Measurements from ENCODE around the gene FBXO2. TPM values are rescaled to one million over a fixed set of nuclear protein-coding genes. Genes with fewer than 3 reads are reported as not detected.

FBXO2 gene
- total and polyA plus RNA-seq, 2 of the 4 experiments (the other 2 are of a cell fraction): 0.36 to 1.7 TPM

DNA sequence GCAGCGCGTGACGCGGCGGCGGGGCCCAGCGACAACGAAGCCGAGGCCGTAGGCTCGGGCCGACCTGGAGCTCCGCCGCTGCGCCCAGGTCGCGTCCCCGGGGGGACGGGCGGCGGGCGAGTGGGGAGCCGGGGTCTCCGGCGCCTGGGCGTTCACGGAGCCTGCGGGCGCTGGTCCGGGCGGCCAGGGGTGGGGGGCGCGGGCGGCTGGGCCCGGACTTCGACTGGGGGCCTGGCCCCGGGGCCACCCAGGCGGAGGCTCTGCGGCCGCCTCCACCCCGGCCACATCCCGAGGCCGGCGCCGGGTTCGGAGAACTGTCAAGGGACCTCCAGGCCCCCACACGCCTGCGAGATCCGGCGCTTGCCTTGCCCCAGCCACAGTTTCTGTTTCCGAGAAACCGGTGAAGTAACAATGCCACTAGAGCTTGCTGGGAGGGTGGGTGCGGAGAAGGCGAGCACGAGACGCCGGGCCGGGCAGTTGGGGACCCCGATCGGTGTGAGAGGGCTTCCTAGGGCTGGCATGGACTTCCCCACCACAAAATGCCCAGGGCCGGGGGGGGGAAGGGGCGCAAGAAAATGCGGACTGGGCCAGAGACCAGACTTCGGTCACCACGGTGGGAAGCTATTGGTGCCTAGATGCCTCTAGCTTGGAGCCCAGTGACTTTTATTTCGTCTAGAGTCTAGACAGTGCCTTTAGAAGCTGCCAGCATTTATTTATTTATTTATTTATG, 10.3 kb upstream of the FBXO2 start:
- H2AK5ac ChIP-seq (ENCODE audit: low read depth, low read length): no peak overlapping the region
- peak overlapping the region; percentile 10; the same call in 1 of the 2 replicates for H3K4ac ChIP-seq (ENCODE audit: low read depth, low read length)
- no TSS peak for BruUV-seq (replicated peaks)
- H4K91ac ChIP-seq (ENCODE audit: insufficient read depth, low read depth, low read length): no peak overlapping the region
- H3K14ac ChIP-seq (replicated peaks; ENCODE audit: low read depth, low read length): no peak overlapping the region
- H2AK9ac ChIP-seq (replicated peaks; ENCODE audit: low read depth, low read length, poor library complexity): peak overlapping the region; percentile 7
- H4K8ac ChIP-seq (ENCODE audit: low read depth in 2 of 2, low read length in 2 of 2): peak overlapping the region in 1 of 2 experiments; percentile 54; a peak in 1 of 4 replicates
- H4K20me1 ChIP-seq (ENCODE audit: insufficient read depth, low read length): no peaks in the 10 kb centered on the region
- in situ Hi-C loops (cut with MboI; ENCODE audit: low sequenced_read_pairs): no loop called here
- H3K27ac ChIP-seq (ENCODE audit: insufficient read depth, low read length): no peak overlapping the region; the same call in 1 of the 2 replicates
- POLR2A ChIA-PET (ENCODE audit: unreplicated experiment): interaction anchor here (0.9 to 1.0 kb wide), 2 partner anchors 10 to 244 kb away, joined by 3 read pairs; partner anchors contain the start of genes FBXO2 and FBXO44
- H3K56ac ChIP-seq (ENCODE audit: extremely low read depth, insufficient read depth, low read length): no peak overlapping the region
- DNase-seq (no peak), ATAC-seq (ENCODE audit: low read depth) (peak; percentile 68)
- no peaks in the 10 kb centered on the region for H3K4me1 ChIP-seq (ENCODE audit: control insufficient read depth, insufficient read depth, low read length)
- H3K9me1 ChIP-seq (ENCODE audit: insufficient read depth, low read length): no peaks in the 10 kb centered on the region
- no peak overlapping the region for H2BK15ac ChIP-seq (ENCODE audit: low read depth, low read length)
- H3K79me1 ChIP-seq (ENCODE audit: low read depth in 1 of 2, low read length in 2 of 2): no peaks in the 10 kb centered on the region
- H3K18ac ChIP-seq (ENCODE audit: low read depth, low read length): no peak overlapping the region
- no peak overlapping the region for H2BK120ac ChIP-seq (ENCODE audit: low read depth, low read length)
- peak overlapping the region; percentile 54; the same call in 1 of the 2 replicates for H3K9ac ChIP-seq (ENCODE audit: low read depth, low read length)
- no peaks in the 10 kb centered on the region for H3K9me3 ChIP-seq (ENCODE audit: control insufficient read depth, insufficient read depth, low read length)
- dilution Hi-C loops (cut with HindIII; ENCODE audit: low sequenced_read_pairs, unreplicated experiment): no loop called here
- CTCF ChIA-PET: interaction anchor here (0.7 to 1.3 kb wide), 4 partner anchors 10 to 58 kb away, joined by 3 to 6 read pairs (median 3); partner anchors contain the start of genes FBXO2 and FBXO44
- peak overlapping the region; percentile 55 for H3K4me2 ChIP-seq (ENCODE audit: low read depth, low read length)
- H2BK20ac ChIP-seq (ENCODE audit: low read depth, low read length): no peak overlapping the region
- intact Hi-C loops (cut with micrococcal nuclease): loop anchor here (1.0 kb wide), 1 partner anchor 55 kb away; no protein-coding TSS in a partner anchor
- no peaks in the 10 kb centered on the region for H3K27me3 ChIP-seq (ENCODE audit: control insufficient read depth, insufficient read depth, low read length)
- peak overlapping the region; percentile 42 for H3K4me3 ChIP-seq (ENCODE audit: insufficient read depth, low read depth, low read length)
- peak overlapping the region; percentile 88 for H2AFZ ChIP-seq (replicated peaks; ENCODE audit: low read length, poor library complexity)
- TF ChIP-seq MAFK (IDR thresholded peaks at IDR 0.05; ENCODE audit: low read depth, low read length) (no peak), NFE2L2 (IDR thresholded peaks at IDR 0.05; ENCODE audit: low read depth, low read length) (no peak), POLR2A (IDR thresholded peaks at IDR 0.05; ENCODE audit: low read depth, low read length) (no peak), CTCF (conservative IDR thresholded peaks at IDR 0.05; ENCODE audit: low read depth, low read length) (no peak)
- TF ChIP-seq, protein P1, sequence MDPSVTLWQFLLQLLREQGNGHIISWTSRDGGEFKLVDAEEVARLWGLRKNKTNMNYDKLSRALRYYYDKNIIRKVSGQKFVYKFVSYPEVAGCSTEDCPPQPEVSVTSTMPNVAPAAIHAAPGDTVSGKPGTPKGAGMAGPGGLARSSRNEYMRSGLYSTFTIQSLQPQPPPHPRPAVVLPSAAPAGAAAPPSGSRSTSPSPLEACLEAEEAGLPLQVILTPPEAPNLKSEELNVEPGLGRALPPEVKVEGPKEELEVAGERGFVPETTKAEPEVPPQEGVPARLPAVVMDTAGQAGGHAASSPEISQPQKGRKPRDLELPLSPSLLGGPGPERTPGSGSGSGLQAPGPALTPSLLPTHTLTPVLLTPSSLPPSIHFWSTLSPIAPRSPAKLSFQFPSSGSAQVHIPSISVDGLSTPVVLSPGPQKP (IDR thresholded peaks at IDR 0.05; ENCODE audit: borderline replicate concordance, low read depth, low read length): no peak
- peaks cover 13% of the 10 kb centered on the region for H3K36me3 ChIP-seq (ENCODE audit: control insufficient read depth, insufficient read depth, low read length)
- H4K5ac ChIP-seq (ENCODE audit: low read depth, low read length): no peak overlapping the region
- H3K23ac ChIP-seq (ENCODE audit: low read depth, low read length): no peak overlapping the region
- no peak overlapping the region for H2BK5ac ChIP-seq (ENCODE audit: low read depth, low read length, poor library complexity, severe bottlenecking)
- WGBS, 2 experiments (ENCODE audit: extremely low coverage in 2 of 2, insufficient read length in 1 of 2): 5% methylated on average over 47 of the region's 66 CpGs; no CpG with 5 or more reads in 1 of the 2 experiments

Data from IMR-90 (cell line).